HG03571 (cell line): ENCODE results near the gene HK1.

Experiments used
- ATAC-seq: cut with Tn5 transposase; IDR thresholded peaks from one replicate; pipeline ENCODE4 v1.9.1; 2021; ENCODE audit not compliant: unreplicated experiment

Gene HK1

GRCh38 chr10:69400936-69401335, 122.6 kb downstream of the HK1 start:
- ATAC-seq: no peak

- ATAC-seq: no peak
These were observed 123.1 kb downstream of the HK1 start for GRCh38 chr10:69401416-69401815.

DNA sequence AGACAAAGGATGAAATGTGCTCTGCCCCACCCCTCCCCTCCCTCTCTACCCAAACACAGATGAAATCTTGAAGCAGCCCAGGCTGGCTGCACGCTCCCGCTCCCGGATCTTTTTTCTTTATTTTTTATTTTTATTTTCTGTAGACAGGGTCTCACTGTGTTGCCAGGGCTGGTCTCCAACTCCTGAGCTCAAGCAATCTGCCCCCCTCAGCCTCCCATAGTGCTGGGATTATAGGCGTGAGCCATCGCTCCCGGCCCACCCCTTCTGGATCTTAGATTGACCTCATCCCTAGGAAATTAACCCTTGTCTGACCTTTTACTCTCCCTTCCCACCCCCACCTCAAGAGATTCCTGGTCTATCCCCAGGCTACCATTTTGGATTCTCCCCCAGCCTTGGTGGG, 124.1 kb downstream of the HK1 start:
- no peak for ATAC-seq

DNA sequence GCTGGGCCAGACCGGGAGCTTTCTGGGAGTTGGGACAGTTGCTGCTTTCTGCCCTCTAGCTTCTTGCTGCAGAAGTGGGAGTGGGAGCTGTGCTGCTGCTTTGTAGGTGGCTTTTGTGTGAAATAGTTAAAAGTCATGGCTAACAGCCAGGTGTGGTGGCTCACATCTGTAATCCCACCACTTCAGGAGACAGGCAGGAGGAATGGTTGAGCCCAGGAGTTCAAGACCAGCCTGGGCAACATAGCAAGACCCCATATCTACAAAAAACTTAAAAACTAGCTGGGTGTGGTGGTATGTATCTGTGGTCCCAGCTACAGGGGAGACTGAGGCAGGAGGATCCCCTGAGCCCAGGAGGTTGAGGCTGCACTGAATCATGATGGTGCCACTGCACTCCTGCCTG, 124.8 kb downstream of the HK1 start:
- ATAC-seq: no peak

- no peak for ATAC-seq
These were observed 125.2 kb downstream of the HK1 start for GRCh38 chr10:69403519-69403918.

- no peak for ATAC-seq
These were observed 126.5 kb downstream of the HK1 start for GRCh38 chr10:69404786-69405185.

DNA sequence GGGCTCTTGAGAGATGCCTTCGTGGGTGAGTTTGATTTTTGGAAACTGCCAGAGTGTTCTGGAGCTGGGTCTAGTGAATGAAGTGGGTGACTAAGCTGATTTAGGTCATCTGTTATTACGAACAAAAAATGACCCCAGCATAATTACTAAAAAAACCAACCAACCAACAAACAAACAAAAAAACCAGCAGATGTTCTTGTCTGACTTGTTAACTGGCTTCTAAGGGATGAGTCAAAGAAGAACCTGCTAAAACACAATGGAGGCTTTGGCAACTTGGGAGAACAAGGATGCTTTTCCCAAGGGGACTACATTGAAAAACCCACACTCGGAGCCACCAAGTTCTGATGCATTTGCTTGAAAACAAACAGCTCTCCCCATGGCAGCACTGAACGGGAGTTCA, 126.9 kb downstream of the HK1 start:
- no peak for ATAC-seq

DNA sequence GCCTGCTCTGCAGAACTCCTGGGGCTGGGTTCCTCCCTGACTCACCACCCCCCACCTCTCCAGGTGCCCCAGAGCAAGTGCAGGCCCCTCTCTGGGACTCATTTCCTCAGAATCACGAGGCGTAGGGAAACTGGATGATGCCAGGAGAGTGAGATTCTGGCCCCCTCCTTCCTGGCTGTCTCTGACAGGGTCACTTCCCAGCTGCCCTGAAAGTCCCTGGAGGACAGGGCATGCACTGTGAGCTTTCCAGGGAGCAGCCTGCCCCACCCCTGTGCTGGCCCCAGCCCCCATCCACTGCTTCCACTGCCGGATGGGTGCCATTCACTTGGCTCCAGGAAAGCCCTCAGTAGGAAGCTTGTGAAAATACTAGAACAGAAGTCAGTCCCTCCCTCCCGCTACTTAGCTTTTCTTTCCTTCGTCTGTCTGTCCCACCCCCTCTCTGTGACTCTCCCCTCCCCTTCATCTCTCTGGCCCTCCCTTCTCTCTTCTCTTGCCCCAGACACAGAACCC, 128.1 kb downstream of the HK1 start:
- no peak for ATAC-seq

- ATAC-seq: no peak
These were observed 128.7 kb downstream of the HK1 start for GRCh38 chr10:69406816-69407580.

DNA sequence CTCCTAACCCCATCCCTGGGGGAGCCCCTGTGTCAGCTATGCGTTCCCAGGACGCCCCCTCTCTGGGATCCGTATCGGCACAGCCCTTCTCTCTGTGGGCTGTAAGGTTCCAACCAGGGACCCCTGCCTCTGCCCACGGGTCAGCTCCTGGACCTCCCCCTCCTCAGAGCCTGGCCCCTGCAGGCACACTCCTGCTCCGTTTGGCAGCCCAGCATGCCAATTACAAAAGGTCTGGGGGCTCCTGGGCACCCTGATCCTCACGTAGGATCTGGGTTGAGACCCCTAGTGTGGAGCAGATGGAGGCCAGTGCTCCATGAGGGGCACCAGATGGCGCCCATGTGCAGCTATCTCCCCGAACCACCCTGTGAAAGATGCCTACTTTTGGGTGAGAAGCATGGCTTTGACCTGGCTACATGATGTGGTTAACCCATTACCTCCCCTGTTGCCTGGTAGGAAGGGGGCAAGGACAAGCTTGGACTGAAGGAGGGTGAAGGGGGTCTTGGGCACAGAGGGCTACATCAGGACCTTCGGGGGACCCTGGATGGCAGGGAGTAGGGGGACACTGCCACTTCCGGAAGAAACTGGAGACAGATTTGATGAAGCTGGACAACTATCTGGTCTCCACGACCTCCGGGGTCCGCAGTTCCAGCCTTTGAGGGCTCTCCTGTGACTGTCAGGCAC, 129.5 kb downstream of the HK1 start:
- no peak for ATAC-seq

DNA sequence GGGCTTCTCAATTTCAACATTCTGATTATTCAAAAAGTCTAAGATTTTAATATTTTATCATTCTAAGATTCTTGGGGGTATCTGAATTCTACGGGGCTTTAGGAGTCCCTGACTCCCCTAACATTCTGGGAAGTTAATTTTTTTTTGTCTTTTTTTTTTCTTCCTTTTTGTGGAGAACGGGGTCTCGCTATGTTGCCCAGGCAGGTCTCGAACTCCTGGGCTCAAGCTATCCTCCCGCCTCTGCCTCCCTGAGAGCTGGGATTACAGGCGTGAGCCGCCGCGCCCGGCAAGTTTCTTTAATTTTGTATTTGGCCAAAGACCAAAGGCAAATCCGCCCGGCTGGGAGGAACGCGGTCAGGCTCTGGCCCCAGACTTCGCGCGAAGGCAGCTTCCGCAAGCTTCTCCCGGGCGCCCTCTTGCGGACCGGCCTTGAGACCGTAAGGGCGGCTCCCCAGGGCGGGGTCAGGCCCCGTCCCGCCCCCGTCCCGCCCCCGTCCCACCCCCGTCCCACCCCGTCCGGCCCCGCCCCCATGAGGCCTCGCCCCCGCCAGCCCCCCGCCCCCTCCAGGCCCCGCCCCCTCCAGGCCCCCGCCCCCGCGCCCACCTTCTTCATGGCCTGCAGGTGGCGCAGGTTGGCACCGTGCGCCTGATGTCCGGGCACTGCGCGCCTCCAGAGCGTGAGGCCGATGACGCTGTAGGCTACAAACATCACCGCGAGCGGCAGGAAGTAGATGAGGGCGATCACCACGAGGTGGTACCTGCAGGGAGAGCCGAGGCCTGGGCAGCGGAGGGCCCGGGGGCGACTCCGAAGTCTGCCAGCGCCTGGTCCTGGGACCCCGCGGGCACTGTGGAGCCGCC, 130.3 kb downstream of the HK1 start:
- ATAC-seq: peak; percentile 83

- ATAC-seq: no peak
These were observed 130.8 kb downstream of the HK1 start for GRCh38 chr10:69409176-69409495.

- ATAC-seq: no peak
These were observed 131.7 kb downstream of the HK1 start for GRCh38 chr10:69409968-69410367.

- no peak for ATAC-seq
These were observed 132.2 kb downstream of the HK1 start for GRCh38 chr10:69410487-69410886.

GRCh38 chr10:69411476-69411875, 133.2 kb downstream of the HK1 start:
- ATAC-seq: no peak

GRCh38 chr10:69412232-69412790, 134.0 kb downstream of the HK1 start:
- no peak for ATAC-seq

GRCh38 chr10:69413221-69413865, 135.0 kb downstream of the HK1 start:
- no peak for ATAC-seq

DNA sequence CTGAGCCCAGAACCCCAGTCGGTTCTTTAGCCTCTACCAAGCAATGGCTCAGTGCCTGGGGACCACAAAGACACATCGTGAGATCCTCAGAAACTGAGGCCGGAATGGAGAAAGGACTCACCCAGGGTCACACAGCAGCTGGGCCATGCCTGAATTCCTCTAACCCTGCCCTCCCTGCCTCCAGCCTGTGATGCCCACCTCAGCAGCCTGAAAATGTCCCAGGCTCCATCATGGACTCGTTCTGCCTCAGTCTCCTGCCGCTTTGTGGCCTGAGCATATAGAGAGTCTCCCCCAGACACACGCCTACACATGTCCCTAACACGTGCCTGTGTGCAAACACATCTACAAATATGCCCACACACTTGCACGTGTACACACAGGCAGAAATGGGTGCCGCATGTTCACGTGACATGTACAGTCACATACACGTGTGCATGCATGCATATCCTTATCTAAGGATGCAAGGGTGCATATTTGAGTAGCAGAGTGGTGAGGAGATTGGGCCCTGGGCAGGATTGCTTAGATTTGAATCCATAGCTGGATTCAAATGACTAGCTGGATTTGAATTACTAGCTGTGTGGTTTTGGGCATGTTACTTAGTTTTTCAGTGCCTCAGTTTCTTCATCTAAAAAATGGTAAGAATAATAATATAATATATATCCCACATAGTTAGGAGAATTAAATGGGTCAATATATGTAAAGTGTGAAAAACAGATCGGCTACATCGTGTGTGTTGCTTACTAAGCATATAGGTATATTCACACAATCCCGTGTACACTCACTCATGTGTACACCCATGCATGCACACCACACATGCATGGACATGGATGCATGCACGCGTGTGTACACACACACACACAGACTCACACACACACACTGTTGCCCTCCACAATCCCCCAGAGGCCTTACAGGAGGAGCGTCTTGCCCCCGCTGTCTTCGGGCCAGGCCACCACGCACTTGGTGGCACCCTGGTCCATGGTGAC, 136.0 kb downstream of the HK1 start:
- no peak for ATAC-seq

GRCh38 chr10:69415049-69415448, 136.8 kb downstream of the HK1 start:
- no peak for ATAC-seq

GRCh38 chr10:69415951-69416350, 137.7 kb downstream of the HK1 start:
- ATAC-seq: no peak
